GM19455 (cell line): Measurements from ENCODE around the gene ISG15.
A peak's percentile ranks its signal among the peaks of the same experiment; 100 is the strongest.
"Not testable (repeated sequence)": the region's sequence is repeated elsewhere in the genome, so short reads cannot be mapped to it uniquely, and the experiment has no call there.

Experiments used
- ATAC-seq: cut with Tn5 transposase; IDR thresholded peaks from one replicate; pipeline ENCODE4 v1.9.1; 2021; ENCODE audit not compliant: unreplicated experiment

Gene ISG15

GRCh38 chr1:994546-994945, 18.8 kb upstream of the ISG15 start:
- not testable (repeated sequence) for ATAC-seq

DNA sequence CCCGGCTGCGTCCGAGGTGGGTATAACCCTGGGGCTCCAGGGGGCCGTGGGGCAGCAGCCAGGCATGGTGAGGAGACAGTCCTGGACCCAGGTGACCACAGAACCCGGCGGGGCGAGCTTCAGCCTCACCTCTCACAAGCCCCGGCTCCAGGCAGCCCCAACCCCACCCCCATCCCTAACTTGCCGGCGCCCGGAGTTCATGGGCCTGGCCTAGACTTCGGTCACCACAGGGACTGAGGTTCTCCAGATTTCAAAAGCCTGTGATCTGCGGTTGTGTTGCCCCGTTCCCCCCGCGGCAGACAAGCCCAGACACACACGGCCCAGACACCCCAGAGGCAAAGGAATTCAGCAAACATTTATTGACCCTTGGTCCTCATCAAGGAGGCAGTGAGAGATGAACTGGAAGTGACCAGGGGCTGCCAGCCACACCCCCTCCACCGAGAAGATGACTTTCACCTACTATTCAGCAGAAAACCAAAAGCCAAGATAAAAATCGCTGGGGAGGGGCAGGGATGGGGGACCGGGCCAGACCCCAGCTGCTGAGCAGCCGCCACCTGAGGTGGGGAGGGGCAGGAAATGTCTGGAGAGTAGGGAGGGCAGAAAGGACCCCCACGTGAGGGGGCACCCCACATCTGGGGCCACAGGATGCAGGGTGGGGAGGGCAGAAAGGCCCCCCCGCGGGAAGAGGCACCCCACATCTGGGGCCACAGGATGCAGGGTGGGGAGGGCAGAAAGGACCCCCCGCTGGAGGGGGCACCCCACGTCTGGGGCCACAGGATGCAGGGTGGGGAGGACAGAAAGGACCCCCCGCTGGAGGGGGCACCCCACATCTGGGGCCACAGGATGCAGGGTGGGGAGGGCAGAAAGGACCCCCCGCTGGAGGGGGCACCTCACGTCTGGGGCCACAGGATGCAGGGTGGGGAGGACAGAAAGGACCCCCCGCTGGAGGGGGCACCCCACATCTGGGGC, 17.3 kb upstream of the ISG15 start:
- ATAC-seq: no peak

DNA sequence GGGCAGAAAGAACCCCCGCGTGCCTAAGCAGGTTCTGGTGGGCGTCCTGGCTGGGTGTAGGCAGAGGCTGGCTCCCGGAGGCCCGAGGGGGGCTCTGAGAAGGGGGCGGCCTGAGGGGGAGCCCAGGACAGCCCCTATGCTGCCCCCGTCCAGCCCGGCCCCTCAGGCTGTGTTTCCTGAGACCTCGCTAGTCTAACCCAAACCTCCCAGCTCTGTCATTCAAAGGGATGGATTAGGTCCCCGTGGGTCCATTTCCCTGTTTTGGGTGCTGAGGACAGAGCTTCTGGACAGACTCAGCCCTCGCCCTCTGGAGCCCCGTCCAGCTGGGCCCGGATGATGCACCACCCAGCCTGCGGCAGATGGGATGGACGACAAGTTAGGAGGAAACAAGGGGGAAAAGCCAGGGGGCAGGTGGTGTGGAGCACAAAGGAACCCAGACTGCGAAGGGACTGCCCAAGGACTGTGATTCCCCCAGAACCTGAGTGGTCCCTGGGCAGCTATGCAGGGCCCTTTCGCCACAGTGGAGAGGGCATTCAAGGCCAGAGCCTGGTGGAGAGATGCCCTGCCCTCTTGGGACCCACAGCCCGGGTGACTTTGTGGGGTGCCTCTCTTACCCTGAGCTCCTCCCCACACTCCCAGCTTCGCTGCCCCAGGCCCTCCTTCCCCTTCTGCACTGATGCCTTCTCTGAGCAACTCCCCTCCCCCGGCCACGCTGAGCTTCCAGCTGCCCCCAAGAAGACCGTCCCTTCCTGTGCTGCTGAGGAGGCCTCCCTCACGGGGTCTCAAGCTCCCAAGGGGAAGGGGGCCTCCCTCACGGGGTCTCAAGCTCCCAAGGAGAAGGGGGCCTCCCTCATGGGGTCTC, 16.2 kb upstream of the ISG15 start:
- ATAC-seq: no peak

DNA sequence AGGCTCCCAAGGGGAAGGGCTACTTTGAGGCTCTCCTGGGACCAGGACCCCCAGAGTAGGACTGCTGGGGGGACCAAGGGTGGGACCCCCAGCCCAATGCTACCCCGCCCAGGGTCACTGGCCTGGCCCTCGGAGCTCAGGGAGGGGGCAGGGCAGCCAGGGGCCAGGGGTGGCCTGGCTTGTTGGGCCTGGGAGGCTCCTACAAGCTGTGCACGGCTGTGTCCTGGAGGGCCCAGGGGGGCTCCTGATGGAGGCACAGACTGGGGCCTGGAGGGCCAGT, 15.6 kb upstream of the ISG15 start:
- no peak for ATAC-seq

GRCh38 chr1:997993-998744, 15.1 kb upstream of the ISG15 start:
- no peak for ATAC-seq

- ATAC-seq: no peak
Measured at GRCh38 chr1:998745-998994, 14.6 kb upstream of the ISG15 start.

GRCh38 chr1:998995-999724, 14.1 kb upstream of the ISG15 start:
- no peak for ATAC-seq

- peak; percentile 48 for ATAC-seq
Measured at GRCh38 chr1:999725-1000356, 13.5 kb upstream of the ISG15 start, which contains the start of gene HES4. HES4 (minus strand) TSS chr1:1000097; CDS start chr1:999973, 124 bp downstream.

DNA sequence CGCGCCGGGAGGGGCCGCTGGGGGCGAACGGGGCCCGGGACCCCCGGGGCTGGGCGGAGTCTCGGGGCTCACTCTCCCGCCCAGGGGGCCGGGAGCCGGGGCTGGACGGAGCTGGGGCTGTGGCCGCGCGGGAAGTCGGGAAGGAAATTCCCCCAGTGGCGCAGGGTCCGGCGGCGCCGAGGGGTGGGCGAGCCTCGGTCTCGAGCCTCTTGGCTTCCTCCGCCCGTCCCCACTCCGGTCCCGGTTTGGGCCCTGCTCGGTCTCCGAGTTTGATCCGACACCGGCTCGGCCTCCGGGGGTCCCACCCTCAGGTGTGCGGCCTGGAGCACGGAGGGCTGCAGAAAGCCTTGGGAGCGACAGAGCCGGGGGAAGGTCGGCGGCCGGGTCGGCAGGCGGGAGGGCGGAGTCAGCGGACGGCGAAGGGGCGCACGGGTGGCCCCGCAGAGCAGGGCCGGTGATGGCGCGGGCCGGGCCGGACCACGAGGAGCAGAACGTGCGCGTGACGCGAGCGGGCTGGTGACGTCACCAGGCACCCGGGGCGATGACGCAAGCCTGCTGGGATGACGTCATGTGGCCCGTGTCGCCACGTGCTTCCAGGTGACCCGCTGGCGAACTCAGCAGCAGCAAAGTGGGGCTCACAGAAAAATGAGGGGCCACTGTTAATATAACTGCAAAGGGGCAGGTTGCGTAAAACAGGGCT, 12.8 kb upstream of the ISG15 start:
- peak; percentile 12 for ATAC-seq

DNA sequence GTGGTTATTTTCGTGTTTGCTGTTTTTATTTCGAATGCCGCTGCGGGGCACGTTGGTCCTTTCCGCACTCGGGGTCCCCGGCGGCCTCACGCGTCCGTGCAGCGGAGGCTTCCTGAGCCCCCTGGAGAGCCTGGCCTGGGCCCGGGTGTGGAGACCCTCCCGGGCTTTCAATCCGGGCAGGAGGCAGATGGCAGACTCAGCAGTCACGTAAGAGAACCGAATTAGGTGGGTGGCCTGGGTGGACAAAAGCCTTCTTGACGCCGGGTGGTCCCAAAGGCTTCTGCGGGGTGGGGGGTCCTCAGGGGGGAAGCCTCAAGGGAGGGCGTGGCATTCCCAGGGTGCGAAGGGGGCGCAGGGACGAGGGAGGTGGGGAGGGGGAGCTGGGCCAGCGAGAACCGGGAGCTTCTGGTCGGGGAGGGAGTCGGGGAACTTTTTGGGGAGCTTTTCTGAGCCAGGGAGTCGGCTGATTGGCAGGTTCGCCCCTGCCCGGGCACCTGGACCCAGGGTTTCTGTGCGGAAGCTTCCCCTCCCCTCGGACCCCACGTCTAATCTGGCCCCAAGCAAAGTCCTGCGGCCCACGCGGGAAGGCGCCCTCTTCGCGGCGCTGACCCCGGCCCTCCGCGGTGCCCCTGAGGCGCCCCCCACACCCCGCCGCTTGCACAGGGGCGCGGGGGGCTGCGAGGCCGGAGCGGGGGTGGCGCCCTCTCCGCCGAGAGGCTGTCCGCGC, 12.1 kb upstream of the ISG15 start:
- ATAC-seq: no peak

GRCh38 chr1:1003618-1004419, 9.5 kb upstream of the ISG15 start:
- no peak for ATAC-seq

DNA sequence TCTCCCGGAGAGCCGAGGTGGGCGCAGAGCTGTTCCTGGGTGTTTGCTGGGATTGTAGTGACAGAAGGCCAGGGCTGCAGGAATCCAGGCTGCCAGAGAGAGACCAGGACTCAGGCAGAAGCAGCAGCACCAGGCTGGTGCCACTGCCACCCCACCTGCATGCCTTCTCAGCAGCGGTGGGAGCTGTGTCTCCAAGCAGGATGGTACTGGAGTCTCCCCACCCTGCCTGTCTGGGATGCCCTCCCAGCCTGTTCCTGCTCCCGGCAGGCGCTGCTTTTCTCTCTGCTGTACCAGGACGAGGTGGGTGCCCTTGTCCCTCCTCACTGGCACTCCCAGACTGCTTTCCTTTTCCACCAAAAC, 8.9 kb upstream of the ISG15 start:
- ATAC-seq: no peak

- ATAC-seq: no peak
Measured at GRCh38 chr1:1004780-1005697, 8.3 kb upstream of the ISG15 start.

DNA sequence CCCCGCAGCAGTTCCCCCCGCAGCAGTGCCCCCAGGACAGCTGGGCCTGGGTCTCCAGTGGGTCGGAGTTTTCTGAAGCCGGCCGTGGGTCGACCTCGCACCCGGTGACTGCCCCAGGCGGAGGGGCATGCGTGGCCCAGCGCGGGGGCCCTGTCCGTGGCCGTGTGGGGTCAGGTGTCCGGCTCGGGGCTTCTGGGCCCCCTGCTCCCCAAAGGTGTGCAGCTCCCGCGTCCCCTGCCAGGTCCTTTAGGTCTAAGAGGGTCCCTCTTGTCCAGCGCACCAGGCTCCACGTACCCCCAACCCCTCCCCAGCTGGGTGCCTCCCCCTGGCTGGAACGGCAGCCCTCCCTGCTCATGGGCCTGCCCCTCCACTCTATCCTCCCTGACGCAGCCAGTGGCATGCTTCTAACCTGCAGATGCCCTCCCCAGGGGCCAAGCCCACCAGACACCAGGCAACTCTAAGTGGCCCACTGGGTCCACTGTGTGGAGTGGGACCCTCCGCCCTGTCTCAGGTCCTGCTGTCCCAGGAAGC, 7.5 kb upstream of the ISG15 start:
- no peak for ATAC-seq

DNA sequence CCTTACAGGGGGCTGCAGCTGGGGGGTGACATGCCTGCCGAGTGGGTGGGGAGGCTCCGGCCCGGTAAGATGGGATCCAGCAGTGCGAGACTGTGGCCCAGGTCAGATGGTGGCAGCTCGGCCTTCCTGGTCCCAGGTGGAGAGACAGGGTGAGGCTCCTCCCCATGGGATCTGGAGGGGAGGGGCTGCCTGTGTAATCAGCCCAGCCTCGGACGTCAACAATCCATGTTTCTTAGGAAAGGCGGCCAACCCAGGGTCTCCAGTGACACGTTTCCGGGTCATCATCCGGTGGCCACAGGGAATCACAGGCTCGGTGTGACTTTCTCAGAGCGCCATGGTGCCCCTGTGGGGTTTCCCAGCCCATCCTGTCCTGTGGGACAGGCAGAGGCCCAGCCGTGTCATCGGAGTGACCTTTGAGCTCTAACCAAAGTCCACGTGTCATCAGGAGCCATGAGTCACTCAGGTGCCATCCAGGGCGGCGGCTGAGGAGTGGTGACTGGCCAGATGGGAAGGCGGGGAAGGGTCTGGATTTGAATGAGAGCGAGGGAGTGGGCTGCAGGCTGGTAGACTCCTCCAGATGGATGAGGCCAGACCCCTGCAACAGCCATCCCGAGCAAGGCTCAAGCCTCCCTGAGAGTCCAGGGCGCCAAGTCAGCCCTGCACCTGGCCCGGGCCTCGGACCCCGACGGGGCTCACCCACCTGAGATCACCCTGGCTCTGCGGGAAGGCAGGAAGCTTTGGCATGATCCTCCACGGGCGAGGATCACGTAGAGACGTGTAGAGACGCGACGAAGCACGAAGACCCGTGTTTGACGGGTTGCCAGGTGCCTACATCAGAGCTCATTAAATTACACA, 6.8 kb upstream of the ISG15 start:
- no peak for ATAC-seq

- not testable (repeated sequence) for ATAC-seq
Measured at GRCh38 chr1:1010131-1010530, 3.2 kb upstream of the ISG15 start.
